ENCODE results near the gene SLX4IP.
A peak's percentile ranks its signal among the peaks of the same experiment; 100 is the strongest.

SLX4IP gene

DNA sequence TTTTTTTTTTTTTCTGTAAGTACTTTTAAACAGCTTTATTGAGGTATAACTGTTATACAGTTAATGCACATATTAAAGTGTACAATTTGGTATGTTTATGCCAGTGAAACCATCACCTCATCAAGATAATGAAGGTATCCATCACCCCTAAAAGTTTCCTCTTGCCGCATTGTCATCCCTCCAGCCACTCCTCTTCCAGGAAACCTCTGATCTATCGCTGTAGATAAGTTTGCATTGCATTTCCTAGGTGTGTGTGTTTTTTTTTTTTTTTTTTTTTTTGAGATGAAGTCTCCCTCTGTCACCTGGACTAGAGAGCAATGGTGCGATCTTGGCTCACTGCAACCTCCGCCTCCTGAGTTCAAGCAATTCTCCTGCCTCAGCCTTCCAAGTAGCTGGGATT, 3.1 kb downstream of the SLX4IP start:
- H3K27ac ChIP-seq (ENCODE audit: low read depth in 2 of 2, low read length in 2 of 2), result no peak overlapping the region
- no peak overlapping the region for H3K4me3 ChIP-seq (ENCODE audit: low read length in 2 of 2)
- H3K27me3 ChIP-seq (ENCODE audit: control insufficient read depth in 2 of 2, insufficient read depth in 2 of 2, low read length in 2 of 2), result no peaks in the 10 kb centered on the region
- peaks cover 2 to 6% of the 10 kb centered on the region in 2 donors for H3K4me1 ChIP-seq (ENCODE audit: control insufficient read depth in 2 of 2, insufficient read depth in 2 of 2, low read length in 2 of 2)
- H3K9ac ChIP-seq (ENCODE audit: low read depth in 1 of 2, low read length in 2 of 2), result no peak overlapping the region
- no peaks in the 10 kb centered on the region for H3K36me3 ChIP-seq (ENCODE audit: control insufficient read depth in 2 of 2, insufficient read depth in 2 of 2, low read length in 2 of 2)
- H3K9me3 ChIP-seq (ENCODE audit: control insufficient read depth in 2 of 2, low read length in 2 of 2), result no peaks in the 10 kb centered on the region

DNA sequence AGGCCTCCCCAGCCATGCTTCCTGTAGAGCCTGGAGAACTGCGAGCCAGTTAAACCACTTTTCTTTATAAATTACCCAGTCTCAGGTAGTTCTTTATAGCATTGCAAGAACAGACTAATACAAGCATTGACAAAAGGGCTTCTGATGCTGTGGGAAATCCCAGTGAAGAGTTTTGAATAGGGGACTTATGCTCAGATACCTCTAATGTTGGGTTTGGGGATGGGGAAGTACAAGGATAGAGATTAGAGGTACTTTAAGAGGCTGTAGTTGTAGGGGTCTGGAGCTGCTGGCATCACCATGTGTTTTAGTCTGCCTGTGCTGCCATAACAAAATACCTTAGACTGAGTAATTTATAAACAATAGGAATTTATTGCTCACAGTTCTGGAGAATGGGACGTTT, 8.8 kb downstream of the SLX4IP start:
- Histone ChIP-seq H3K4me1 (ENCODE audit: control insufficient read depth in 2 of 2, insufficient read depth in 2 of 2, low read length in 2 of 2) (no peaks in the 10 kb centered on the region), H3K9me3 (ENCODE audit: control insufficient read depth in 2 of 2, low read length in 2 of 2) (no peaks in the 10 kb centered on the region), H3K27me3 (ENCODE audit: control insufficient read depth in 2 of 2, insufficient read depth in 2 of 2, low read length in 2 of 2) (no peaks in the 10 kb centered on the region), H3K9ac (ENCODE audit: low read depth in 1 of 2, low read length in 2 of 2) (no peak overlapping the region), H3K27ac (ENCODE audit: low read depth in 2 of 2, low read length in 2 of 2) (no peak overlapping the region), H3K36me3 (ENCODE audit: control insufficient read depth in 2 of 2, insufficient read depth in 2 of 2, low read length in 2 of 2) (no peaks in the 10 kb centered on the region), H3K4me3 (ENCODE audit: low read length in 2 of 2) (no peak overlapping the region)

DNA sequence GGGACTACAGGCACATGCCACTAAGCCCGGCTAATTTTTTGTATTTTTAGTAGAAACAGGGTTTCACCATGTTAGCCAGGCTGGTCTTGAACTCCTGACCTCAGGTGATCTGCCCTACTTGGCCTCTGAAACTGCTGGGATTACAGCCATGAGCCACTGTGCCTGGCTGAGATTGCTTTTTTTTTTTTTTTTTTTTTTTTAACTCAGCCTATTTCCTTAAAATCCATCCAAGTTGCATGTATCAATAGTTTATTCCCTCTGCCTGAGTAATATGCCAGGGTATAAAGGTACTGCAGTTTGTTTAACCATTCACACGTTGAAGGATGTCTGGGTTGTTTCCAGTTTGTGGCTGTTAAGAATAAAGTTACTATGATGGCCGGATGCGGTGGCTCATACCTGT, 10.7 kb downstream of the SLX4IP start:
- Histone ChIP-seq H3K9me3 (ENCODE audit: control insufficient read depth in 2 of 2, low read length in 2 of 2) (no peaks in the 10 kb centered on the region), H3K27ac (ENCODE audit: low read depth in 2 of 2, low read length in 2 of 2) (no peak overlapping the region), H3K9ac (ENCODE audit: low read depth in 1 of 2, low read length in 2 of 2) (no peak overlapping the region), H3K36me3 (ENCODE audit: control insufficient read depth in 2 of 2, insufficient read depth in 2 of 2, low read length in 2 of 2) (no peaks in the 10 kb centered on the region), H3K27me3 (ENCODE audit: control insufficient read depth in 2 of 2, insufficient read depth in 2 of 2, low read length in 2 of 2) (no peaks in the 10 kb centered on the region), H3K4me3 (ENCODE audit: low read length in 2 of 2) (no peak overlapping the region), H3K4me1 (ENCODE audit: control insufficient read depth in 2 of 2, insufficient read depth in 2 of 2, low read length in 2 of 2) (no peaks in the 10 kb centered on the region)

DNA sequence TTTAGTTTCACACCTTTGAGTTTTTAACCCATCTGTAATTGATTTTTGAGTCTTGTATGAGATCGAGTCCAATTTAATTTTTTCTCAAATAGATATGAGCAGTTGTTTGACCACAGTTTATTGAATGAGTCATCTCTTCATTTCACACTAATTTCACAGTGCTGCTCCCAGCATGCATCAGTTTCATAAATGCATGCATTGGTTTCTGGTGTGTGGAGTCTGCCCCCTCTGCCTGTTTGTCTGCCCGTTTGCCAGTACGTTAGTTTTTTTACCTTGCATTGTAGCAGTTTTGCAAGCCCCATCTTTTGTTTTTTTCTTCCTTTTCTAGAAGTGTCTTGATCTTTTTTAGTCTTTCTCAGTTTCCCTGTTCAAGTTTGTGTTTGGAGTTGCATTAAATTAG, 11.9 kb downstream of the SLX4IP start:
- no peak overlapping the region for H3K9ac ChIP-seq (ENCODE audit: low read depth in 1 of 2, low read length in 2 of 2)
- no peaks in the 10 kb centered on the region for H3K27me3 ChIP-seq (ENCODE audit: control insufficient read depth in 2 of 2, insufficient read depth in 2 of 2, low read length in 2 of 2)
- H3K9me3 ChIP-seq (ENCODE audit: control insufficient read depth in 2 of 2, low read length in 2 of 2), result no peaks in the 10 kb centered on the region
- no peak overlapping the region for H3K27ac ChIP-seq (ENCODE audit: low read depth in 2 of 2, low read length in 2 of 2)
- H3K36me3 ChIP-seq (ENCODE audit: control insufficient read depth in 2 of 2, insufficient read depth in 2 of 2, low read length in 2 of 2), result no peaks in the 10 kb centered on the region
- peak overlapping the region in 1 of 2 donors; percentile 50 for H3K4me3 ChIP-seq (ENCODE audit: low read length in 2 of 2)
- no peaks in the 10 kb centered on the region for H3K4me1 ChIP-seq (ENCODE audit: control insufficient read depth in 2 of 2, insufficient read depth in 2 of 2, low read length in 2 of 2)

DNA sequence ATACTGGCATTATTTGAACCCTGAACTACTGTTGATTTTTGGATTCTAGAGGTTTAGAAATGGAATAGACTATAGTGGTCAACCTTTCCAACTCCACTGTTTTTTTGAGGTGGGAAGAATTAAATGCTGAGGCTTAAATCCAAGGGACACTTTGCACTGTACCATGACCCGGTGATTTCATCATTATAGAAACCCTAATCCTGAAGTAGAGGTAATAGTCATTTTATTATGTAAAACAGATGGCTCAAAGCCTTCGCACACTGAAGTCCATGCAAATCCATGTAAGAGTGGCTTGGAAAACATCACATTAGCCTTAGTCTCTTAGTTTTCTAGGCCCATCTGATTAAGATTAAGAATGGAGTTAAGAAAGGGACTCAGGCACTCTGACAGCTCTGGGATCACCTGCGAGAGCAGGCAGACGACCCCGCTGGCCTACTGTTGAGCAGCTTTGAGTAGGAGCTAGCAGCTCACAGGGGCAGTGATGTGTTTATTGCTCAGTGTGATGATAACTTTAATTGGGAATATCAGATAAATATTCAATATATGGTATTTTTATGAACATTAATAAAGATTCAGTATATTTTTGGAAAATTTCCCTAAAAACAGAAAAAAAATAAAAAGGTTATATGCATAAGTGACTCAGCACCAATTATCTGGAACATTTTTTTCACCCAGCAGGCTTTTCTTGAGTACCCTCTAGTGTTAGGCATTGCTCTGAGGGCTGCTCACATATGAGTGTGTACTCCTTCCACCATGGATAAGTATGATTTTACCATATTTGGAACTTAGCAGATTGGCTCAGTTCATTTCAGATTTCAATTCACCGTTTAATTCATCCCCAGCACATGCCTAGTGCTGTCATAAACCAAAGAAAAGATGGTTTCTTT, 13.4 kb downstream of the SLX4IP start:
- no peak overlapping the region for H3K4me3 ChIP-seq (ENCODE audit: low read length in 2 of 2)
- H3K27me3 ChIP-seq (ENCODE audit: control insufficient read depth in 2 of 2, insufficient read depth in 2 of 2, low read length in 2 of 2), result no peaks in the 10 kb centered on the region
- no peak overlapping the region for H3K9ac ChIP-seq (ENCODE audit: low read depth in 1 of 2, low read length in 2 of 2)
- H3K27ac ChIP-seq (ENCODE audit: low read depth in 2 of 2, low read length in 2 of 2), result no peak overlapping the region
- no peaks in the 10 kb centered on the region for H3K9me3 ChIP-seq (ENCODE audit: control insufficient read depth in 2 of 2, low read length in 2 of 2)
- no peaks in the 10 kb centered on the region for H3K4me1 ChIP-seq (ENCODE audit: control insufficient read depth in 2 of 2, insufficient read depth in 2 of 2, low read length in 2 of 2)
- no peaks in the 10 kb centered on the region for H3K36me3 ChIP-seq (ENCODE audit: control insufficient read depth in 2 of 2, insufficient read depth in 2 of 2, low read length in 2 of 2)

DNA sequence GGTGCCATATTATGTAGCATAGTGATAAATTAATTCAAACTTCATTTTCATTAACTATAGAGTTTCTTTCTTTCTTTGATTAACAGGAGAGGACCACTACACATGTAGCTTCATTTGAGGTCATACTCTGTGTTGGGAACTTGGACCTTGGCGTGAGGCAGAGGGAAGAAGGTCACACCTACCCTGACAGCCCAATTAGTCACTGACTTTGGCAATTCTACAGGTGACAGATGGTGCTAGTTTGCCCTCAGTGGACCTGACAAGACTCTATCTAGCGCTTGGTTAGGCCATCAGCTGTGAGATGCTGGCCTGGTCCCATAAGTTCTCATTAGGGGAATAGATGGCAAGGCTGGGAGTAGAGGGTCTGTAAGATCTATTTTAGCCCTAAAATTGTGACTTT, 14.2 kb downstream of the SLX4IP start:
- Histone ChIP-seq H3K9ac (ENCODE audit: low read depth in 1 of 2, low read length in 2 of 2) (no peak overlapping the region), H3K36me3 (ENCODE audit: control insufficient read depth in 2 of 2, insufficient read depth in 2 of 2, low read length in 2 of 2) (no peaks in the 10 kb centered on the region), H3K27me3 (ENCODE audit: control insufficient read depth in 2 of 2, insufficient read depth in 2 of 2, low read length in 2 of 2) (no peaks in the 10 kb centered on the region), H3K4me3 (ENCODE audit: low read length in 2 of 2) (no peak overlapping the region), H3K4me1 (ENCODE audit: control insufficient read depth in 2 of 2, insufficient read depth in 2 of 2, low read length in 2 of 2) (no peaks in the 10 kb centered on the region), H3K27ac (ENCODE audit: low read depth in 2 of 2, low read length in 2 of 2) (no peak overlapping the region), H3K9me3 (ENCODE audit: control insufficient read depth in 2 of 2, low read length in 2 of 2) (no peaks in the 10 kb centered on the region)

DNA sequence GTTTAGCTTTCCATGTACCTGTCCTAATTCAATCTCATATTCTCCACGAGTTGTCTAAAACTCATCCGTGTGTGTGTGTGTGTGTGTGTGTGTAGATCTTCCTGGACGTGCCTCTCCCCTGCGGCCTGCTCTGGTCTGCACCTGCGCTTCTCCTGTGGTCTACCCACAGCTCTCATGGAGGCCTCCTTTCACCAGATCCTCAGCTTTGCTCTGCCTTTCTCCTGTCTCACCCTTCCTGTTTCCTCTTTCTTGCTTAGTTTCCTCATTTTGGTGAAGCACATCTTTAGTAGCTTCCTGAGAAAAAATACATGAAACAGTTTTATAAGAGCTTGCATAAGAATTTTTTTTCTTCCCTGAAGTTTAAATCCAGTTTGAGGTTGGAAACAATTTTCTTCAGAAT, 18.1 kb downstream of the SLX4IP start:
- H3K4me1 ChIP-seq (ENCODE audit: control insufficient read depth in 2 of 2, insufficient read depth in 2 of 2, low read length in 2 of 2), result no peaks in the 10 kb centered on the region
- H3K9ac ChIP-seq (ENCODE audit: low read depth in 1 of 2, low read length in 2 of 2), result no peak overlapping the region
- no peaks in the 10 kb centered on the region for H3K9me3 ChIP-seq (ENCODE audit: control insufficient read depth in 2 of 2, low read length in 2 of 2)
- H3K27ac ChIP-seq (ENCODE audit: low read depth in 2 of 2, low read length in 2 of 2), result no peak overlapping the region
- H3K27me3 ChIP-seq (ENCODE audit: control insufficient read depth in 2 of 2, insufficient read depth in 2 of 2, low read length in 2 of 2), result no peaks in the 10 kb centered on the region
- H3K4me3 ChIP-seq (ENCODE audit: low read length in 2 of 2), result no peak overlapping the region
- H3K36me3 ChIP-seq (ENCODE audit: control insufficient read depth in 2 of 2, insufficient read depth in 2 of 2, low read length in 2 of 2), result no peaks in the 10 kb centered on the region

DNA sequence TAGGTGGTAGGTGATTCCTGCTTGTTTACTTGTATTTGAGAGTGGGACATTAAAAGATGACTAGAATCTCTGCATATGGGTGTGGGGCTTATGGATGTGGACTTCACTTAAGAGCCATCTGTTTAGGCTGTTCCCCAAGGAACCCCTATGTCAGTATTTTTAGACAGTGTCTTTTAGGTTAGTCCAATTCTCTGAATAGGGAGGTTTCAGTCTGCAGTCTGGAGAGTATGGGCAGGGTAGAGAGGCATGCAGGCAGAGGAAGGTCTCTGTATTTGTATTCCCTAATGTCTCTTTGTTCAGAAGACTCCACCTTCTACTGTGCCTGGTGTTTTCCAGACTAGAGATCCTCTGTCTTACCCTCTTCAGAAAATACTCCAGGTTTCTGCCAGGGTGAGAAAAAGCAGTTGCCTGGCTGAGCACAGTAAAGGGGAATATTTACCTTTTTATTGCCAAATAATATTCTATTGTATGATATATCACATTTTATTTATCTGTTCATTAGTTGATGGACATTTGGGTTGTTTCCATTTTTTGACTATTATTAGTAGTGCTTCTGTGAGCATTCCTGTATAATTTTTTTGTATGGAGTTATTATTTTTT, 19.1 kb downstream of the SLX4IP start:
- Histone ChIP-seq H3K4me1 (ENCODE audit: control insufficient read depth in 2 of 2, insufficient read depth in 2 of 2, low read length in 2 of 2) (no peaks in the 10 kb centered on the region), H3K27me3 (ENCODE audit: control insufficient read depth in 2 of 2, insufficient read depth in 2 of 2, low read length in 2 of 2) (no peaks in the 10 kb centered on the region), H3K27ac (ENCODE audit: low read depth in 2 of 2, low read length in 2 of 2) (no peak overlapping the region), H3K4me3 (ENCODE audit: low read length in 2 of 2) (no peak overlapping the region), H3K9ac (ENCODE audit: low read depth in 1 of 2, low read length in 2 of 2) (no peak overlapping the region), H3K36me3 (ENCODE audit: control insufficient read depth in 2 of 2, insufficient read depth in 2 of 2, low read length in 2 of 2) (no peaks in the 10 kb centered on the region), H3K9me3 (ENCODE audit: control insufficient read depth in 2 of 2, low read length in 2 of 2) (no peaks in the 10 kb centered on the region)

DNA sequence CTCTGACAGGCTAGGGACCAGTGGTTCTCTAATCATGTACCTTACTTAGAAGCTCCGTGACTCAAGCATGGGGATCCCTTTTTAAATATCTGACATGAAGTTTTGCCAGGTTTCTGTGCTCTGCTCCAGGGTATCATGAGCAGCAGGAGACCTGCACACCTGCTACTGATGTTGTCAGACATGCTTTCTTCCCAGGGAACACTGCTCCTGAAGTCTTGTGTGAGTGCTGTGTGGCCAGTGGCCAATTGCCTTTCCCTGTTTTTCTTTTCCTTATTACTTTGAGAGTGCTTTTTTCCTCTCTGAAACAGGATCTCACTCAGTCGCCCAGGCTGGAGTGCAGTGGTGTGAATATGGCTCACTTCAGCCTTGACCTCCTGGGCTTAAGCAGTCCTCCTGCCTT, 26.4 kb downstream of the SLX4IP start:
- Histone ChIP-seq H3K4me1 (ENCODE audit: control insufficient read depth in 2 of 2, insufficient read depth in 2 of 2, low read length in 2 of 2) (no peaks in the 10 kb centered on the region), H3K4me3 (ENCODE audit: low read length in 2 of 2) (no peak overlapping the region), H3K27ac (ENCODE audit: low read depth in 2 of 2, low read length in 2 of 2) (no peak overlapping the region), H3K27me3 (ENCODE audit: control insufficient read depth in 2 of 2, insufficient read depth in 2 of 2, low read length in 2 of 2) (no peaks in the 10 kb centered on the region), H3K36me3 (ENCODE audit: control insufficient read depth in 2 of 2, insufficient read depth in 2 of 2, low read length in 2 of 2) (no peaks in the 10 kb centered on the region), H3K9ac (ENCODE audit: low read depth in 1 of 2, low read length in 2 of 2) (no peak overlapping the region), H3K9me3 (ENCODE audit: control insufficient read depth in 2 of 2, low read length in 2 of 2) (no peaks in the 10 kb centered on the region)

DNA sequence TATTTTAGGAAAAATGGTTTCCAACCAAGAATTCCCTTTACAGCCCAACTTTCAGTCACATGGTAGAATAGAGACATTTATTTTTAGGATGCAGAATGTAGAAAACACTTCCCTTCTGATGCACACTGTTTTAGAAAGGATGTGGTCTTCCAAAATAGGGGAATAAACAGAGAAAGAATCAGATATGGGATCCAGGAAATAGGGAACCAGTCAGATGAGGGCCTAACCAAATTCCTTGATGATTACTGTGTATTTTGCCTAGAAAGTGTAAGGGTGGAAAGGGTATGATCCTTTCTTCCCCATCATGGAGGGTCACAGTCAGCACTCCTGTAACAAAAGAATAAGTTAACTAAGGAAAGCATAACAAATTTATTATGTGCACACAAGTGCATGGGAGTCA, 27.4 kb downstream of the SLX4IP start:
- H3K36me3 ChIP-seq (ENCODE audit: control insufficient read depth in 2 of 2, insufficient read depth in 2 of 2, low read length in 2 of 2), result no peaks in the 10 kb centered on the region
- H3K9me3 ChIP-seq (ENCODE audit: control insufficient read depth in 2 of 2, low read length in 2 of 2), result no peaks in the 10 kb centered on the region
- H3K4me1 ChIP-seq (ENCODE audit: control insufficient read depth in 2 of 2, insufficient read depth in 2 of 2, low read length in 2 of 2), result no peaks in the 10 kb centered on the region
- no peak overlapping the region for H3K4me3 ChIP-seq (ENCODE audit: low read length in 2 of 2)
- no peaks in the 10 kb centered on the region for H3K27me3 ChIP-seq (ENCODE audit: control insufficient read depth in 2 of 2, insufficient read depth in 2 of 2, low read length in 2 of 2)
- H3K9ac ChIP-seq (ENCODE audit: low read depth in 1 of 2, low read length in 2 of 2), result no peak overlapping the region
- H3K27ac ChIP-seq (ENCODE audit: low read depth in 2 of 2, low read length in 2 of 2), result no peak overlapping the region
